ENCODE results near the gene BRAT1.

The BRAT1 gene

DNA sequence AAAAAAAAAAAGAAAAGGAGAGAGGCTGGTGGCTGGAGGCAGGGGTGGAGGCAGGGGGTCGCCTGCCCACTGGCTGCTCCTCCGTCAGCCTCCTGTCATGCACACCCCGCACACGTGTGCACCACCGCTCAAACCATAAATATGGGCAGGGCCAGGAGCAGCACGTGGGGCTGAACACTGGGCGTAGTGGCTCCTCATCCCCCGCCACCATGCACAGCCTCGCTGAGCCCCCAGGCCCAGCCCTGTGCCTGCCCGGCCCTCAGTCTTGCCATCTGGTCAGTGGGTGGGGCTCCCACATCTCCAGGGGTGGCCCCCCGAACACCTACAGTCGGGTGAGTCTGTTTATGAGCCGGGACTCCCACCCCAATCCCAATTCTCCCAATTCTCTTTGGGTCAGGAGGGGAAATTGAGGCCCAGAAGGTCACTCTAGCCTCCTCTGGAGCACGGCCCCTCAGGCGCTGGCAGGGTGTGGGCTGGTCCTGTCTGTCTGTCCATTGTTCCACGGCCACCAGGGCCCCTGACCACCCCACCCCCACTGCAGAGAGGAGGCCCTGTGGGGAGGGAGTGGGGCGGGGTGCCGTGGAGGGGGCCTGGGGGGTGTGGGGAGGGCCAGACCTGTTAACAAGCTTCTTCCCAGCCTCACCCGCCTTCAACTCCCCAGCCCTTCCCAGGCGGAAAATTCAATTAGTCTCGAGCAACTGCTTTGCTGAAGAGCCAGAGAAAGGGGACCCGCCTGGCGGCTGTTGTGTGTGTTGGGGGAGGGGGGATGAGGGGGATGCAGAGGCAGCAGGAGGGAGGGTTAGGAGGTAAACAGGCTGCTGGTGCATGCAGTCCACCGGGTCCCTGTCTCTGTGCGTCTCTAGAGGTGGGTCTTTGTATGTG, 59.7 kb downstream of the BRAT1 start:
- no peak for DNase-seq
- Histone ChIP-seq H3K27ac (ENCODE audit: low read depth, low read length) (no peak overlapping the region), H2BK5ac (ENCODE audit: low read depth, low read length, poor library complexity) (no peak overlapping the region), H4K8ac (ENCODE audit: low read depth, low read length) (no peak overlapping the region), H3K79me2 (ENCODE audit: control insufficient read depth, insufficient read depth, low read length, poor library complexity) (no peaks in the 10 kb centered on the region), H3K18ac (ENCODE audit: low read length) (no peak overlapping the region), H3K4me3 (ENCODE audit: low read depth, low read length) (no peak overlapping the region), H2AK5ac (ENCODE audit: low read length) (no peak overlapping the region), H3K9ac (ENCODE audit: low read length) (no peak overlapping the region), H3K27me3 (ENCODE audit: insufficient read depth, low read length) (no peaks in the 10 kb centered on the region), H3K4me1 (ENCODE audit: control insufficient read depth in 1 of 2, insufficient read depth in 2 of 2, low read length in 2 of 2) (peaks cover 0 to 4% of the 10 kb centered on the region in 2 experiments), H2BK12ac (ENCODE audit: low read length) (peak overlapping the region; percentile 27), H3K9me3 (ENCODE audit: insufficient read depth, low read depth, low read length) (peaks cover 2% of the 10 kb centered on the region), H3K4me2 (ENCODE audit: low read length) (no peak overlapping the region), H3K14ac (ENCODE audit: low read length) (no peak overlapping the region), H3K36me3 (ENCODE audit: control insufficient read depth in 1 of 2, insufficient read depth in 2 of 2, low read length in 2 of 2) (no peaks in the 10 kb centered on the region), H3K23ac (ENCODE audit: low read length) (no peak overlapping the region), H3K79me1 (ENCODE audit: low read length) (no peaks in the 10 kb centered on the region), H4K91ac (ENCODE audit: low read depth, low read length) (no peak overlapping the region), H2AFZ (ENCODE audit: insufficient read depth, low read length, poor library complexity) (no peak overlapping the region), H4K12ac (ENCODE audit: low read depth, low read length) (no peak overlapping the region), H3K4ac (ENCODE audit: low read depth, low read length) (no peak overlapping the region), H2BK120ac (ENCODE audit: insufficient read depth, low read length, poor library complexity) (no peak overlapping the region)
- no CpG with 5 or more reads among the region's 25 CpGs for WGBS (ENCODE audit: extremely low coverage, insufficient coverage, insufficient read length)

DNA sequence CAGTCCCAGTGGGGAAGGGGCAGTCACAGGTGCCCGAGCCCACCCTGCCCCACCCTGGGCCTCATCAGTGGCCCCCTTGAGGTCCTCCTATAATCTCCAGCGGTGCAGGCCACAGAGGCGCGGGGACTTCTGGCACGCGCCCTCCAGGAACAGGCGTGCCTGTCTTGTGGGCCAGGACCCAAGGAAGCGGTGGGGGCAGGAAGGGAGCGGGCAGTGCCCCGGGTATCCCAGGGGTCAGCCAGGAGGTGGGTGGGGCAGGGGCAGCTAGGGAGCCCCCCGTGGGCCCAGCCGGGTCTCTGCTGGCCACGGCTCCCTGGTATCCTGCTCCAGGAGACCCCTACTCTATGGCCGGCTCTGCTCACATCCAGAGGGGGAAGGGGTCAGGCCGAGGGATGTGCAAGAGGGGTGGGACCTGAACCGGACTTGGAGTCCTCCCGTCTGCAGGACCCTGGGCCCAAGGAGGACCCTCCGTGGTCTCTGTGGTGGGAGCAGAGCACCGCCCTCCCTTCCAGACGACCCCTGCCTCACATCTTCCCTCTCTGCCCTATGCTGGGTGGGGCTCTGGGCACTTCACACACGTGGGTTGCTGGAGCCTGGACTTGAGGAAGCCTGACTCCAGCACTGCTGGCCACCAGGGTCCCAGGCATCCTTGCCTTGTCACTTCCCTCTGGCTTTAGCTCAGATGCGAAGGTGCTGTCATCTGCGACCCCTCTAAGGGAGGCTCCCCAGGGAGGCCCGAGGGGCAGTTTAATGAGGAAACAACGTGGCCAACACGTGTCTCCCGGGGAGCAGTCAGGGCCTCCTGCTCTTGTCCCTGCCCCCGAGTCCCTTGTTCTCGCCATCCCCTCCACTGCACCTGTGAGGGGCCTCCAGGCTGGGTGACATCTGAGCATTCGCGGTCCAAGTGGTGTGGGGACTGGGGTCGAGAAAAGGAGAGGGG, 60.9 kb downstream of the BRAT1 start:
- no CpG with 5 or more reads among the region's 32 CpGs for WGBS (ENCODE audit: extremely low coverage, insufficient coverage, insufficient read length)
- H3K27me3 ChIP-seq (ENCODE audit: insufficient read depth, low read length) = no peaks in the 10 kb centered on the region

DNA sequence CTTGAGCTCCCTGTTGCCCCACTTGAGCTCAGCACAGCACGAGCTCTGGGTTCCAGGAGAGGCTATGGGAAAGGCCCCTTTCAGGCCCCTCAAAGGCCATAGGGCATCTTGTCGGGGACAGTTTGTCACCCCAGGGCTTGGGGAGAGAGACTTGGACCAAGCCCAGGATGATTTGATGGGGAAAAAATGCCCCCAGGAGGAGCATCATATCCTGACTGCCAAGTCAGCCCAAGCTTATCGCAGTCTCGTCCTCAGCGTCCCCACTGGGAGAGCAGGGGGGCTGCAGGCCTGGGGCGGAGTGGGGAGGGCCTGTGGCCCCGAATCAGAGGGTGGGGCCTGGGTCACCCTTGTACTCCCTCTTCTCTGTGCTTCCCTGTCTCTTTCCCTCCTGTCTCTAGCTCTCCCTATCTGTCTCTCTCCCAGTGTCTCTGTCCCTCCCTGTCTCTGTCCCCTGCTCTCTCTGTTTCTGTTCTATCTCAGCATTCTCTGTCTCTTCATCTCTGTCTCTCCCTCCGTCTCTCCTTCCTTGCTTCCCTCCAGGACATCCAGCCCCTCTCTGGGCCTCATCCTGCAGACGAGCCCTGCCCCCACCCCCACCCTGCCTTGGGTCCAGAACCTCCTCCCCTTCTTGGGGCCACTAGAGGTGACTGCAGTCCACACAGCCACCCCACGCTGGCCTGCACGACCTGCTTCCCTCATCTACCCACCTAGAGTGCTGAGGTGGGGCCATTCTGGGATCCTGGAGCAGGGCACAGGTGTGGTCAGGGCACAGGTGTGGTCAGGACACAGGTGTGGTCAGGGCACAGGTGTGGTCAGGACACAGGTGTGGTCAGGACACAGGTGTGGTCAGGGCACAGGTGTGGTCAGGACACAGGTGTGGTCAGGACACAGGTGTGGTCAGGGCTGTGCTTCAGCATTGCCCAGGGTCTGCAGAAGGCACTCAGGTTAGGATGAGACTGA, 61.8 kb downstream of the BRAT1 start:
- no peak for DNase-seq
- Histone ChIP-seq H2BK12ac (ENCODE audit: low read length) (no peak overlapping the region), H3K27me3 (ENCODE audit: insufficient read depth, low read length) (no peaks in the 10 kb centered on the region), H2BK5ac (ENCODE audit: low read depth, low read length, poor library complexity) (no peak overlapping the region), H3K36me3 (ENCODE audit: control insufficient read depth in 1 of 2, insufficient read depth in 2 of 2, low read length in 2 of 2) (no peaks in the 10 kb centered on the region), H2AK5ac (ENCODE audit: low read length) (no peak overlapping the region), H3K4ac (ENCODE audit: low read depth, low read length) (no peak overlapping the region), H2AFZ (ENCODE audit: insufficient read depth, low read length, poor library complexity) (no peak overlapping the region), H3K23ac (ENCODE audit: low read length) (no peak overlapping the region), H3K14ac (ENCODE audit: low read length) (no peak overlapping the region), H2BK120ac (ENCODE audit: insufficient read depth, low read length, poor library complexity) (no peak overlapping the region), H3K27ac (ENCODE audit: low read depth, low read length) (no peak overlapping the region), H3K18ac (ENCODE audit: low read length) (no peak overlapping the region), H3K4me2 (ENCODE audit: low read length) (no peak overlapping the region), H3K9ac (ENCODE audit: low read length) (no peak overlapping the region), H3K4me3 (ENCODE audit: low read depth, low read length) (no peak overlapping the region), H3K79me1 (ENCODE audit: low read length) (no peaks in the 10 kb centered on the region), H3K9me3 (ENCODE audit: insufficient read depth, low read depth, low read length) (peaks cover 3% of the 10 kb centered on the region), H4K12ac (ENCODE audit: low read depth, low read length) (no peak overlapping the region), H3K79me2 (ENCODE audit: control insufficient read depth, insufficient read depth, low read length, poor library complexity) (no peaks in the 10 kb centered on the region), H4K8ac (ENCODE audit: low read depth, low read length) (no peak overlapping the region), H4K91ac (ENCODE audit: low read depth, low read length) (no peak overlapping the region), H3K4me1 (ENCODE audit: control insufficient read depth in 1 of 2, insufficient read depth in 2 of 2, low read length in 2 of 2) (peaks cover 0 to 4% of the 10 kb centered on the region in 2 experiments)
- WGBS (ENCODE audit: extremely low coverage, insufficient coverage, insufficient read length) = no CpG with 5 or more reads among the region's 11 CpGs

More for the DNA sequence above, 60.9 kb downstream of the BRAT1 start:
- H3K4me1 ChIP-seq (ENCODE audit: control insufficient read depth in 1 of 2, insufficient read depth in 2 of 2, low read length in 2 of 2) = peaks cover 0 to 4% of the 10 kb centered on the region in 2 experiments
- no peak for DNase-seq
- H3K27ac ChIP-seq (ENCODE audit: low read depth, low read length) = no peak overlapping the region
- H3K23ac ChIP-seq (ENCODE audit: low read length) = no peak overlapping the region
- H3K4me3 ChIP-seq (ENCODE audit: low read depth, low read length) = no peak overlapping the region
- no peak overlapping the region for H3K9ac ChIP-seq (ENCODE audit: low read length)
- H2BK12ac ChIP-seq (ENCODE audit: low read length) = no peak overlapping the region
- no peak overlapping the region for H4K91ac ChIP-seq (ENCODE audit: low read depth, low read length)
- no peak overlapping the region for H2BK5ac ChIP-seq (ENCODE audit: low read depth, low read length, poor library complexity)
- H2AK5ac ChIP-seq (ENCODE audit: low read length) = no peak overlapping the region
- H2AFZ ChIP-seq (ENCODE audit: insufficient read depth, low read length, poor library complexity) = no peak overlapping the region
- no peak overlapping the region for H3K4ac ChIP-seq (ENCODE audit: low read depth, low read length)
- H3K4me2 ChIP-seq (ENCODE audit: low read length) = no peak overlapping the region
- peaks cover 3% of the 10 kb centered on the region for H3K9me3 ChIP-seq (ENCODE audit: insufficient read depth, low read depth, low read length)
- no peak overlapping the region for H4K12ac ChIP-seq (ENCODE audit: low read depth, low read length)
- H3K14ac ChIP-seq (ENCODE audit: low read length) = no peak overlapping the region
- no peak overlapping the region for H2BK120ac ChIP-seq (ENCODE audit: insufficient read depth, low read length, poor library complexity)
- no peaks in the 10 kb centered on the region for H3K79me2 ChIP-seq (ENCODE audit: control insufficient read depth, insufficient read depth, low read length, poor library complexity)
- no peak overlapping the region for H4K8ac ChIP-seq (ENCODE audit: low read depth, low read length)
- H3K18ac ChIP-seq (ENCODE audit: low read length) = no peak overlapping the region
- no peaks in the 10 kb centered on the region for H3K36me3 ChIP-seq (ENCODE audit: control insufficient read depth in 1 of 2, insufficient read depth in 2 of 2, low read length in 2 of 2)
- no peaks in the 10 kb centered on the region for H3K79me1 ChIP-seq (ENCODE audit: low read length)

DNA sequence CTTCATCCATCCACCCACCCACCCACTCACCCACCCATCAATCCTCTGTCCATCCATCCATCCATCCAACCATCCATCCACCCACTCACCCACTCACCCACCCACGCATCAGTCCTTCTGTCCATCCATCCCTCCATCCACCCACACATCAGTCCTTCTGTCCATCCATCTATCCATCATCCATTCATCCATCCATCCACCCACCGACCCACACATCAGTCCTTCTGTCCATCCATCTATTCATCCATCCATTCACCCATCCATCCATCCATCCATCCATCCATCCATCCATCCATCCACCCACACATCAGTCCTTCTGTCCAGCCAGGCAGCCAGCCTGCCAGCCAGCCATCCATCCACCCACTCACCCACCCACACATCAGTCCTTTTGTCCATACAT, 63.3 kb downstream of the BRAT1 start:
- Histone ChIP-seq H2BK12ac (ENCODE audit: low read length) (no peak overlapping the region), H2BK5ac (ENCODE audit: low read depth, low read length, poor library complexity) (no peak overlapping the region), H3K14ac (ENCODE audit: low read length) (no peak overlapping the region), H3K4me3 (ENCODE audit: low read depth, low read length) (no peak overlapping the region), H3K79me1 (ENCODE audit: low read length) (no peaks in the 10 kb centered on the region), H3K23ac (ENCODE audit: low read length) (no peak overlapping the region), H3K27me3 (ENCODE audit: insufficient read depth, low read length) (no peaks in the 10 kb centered on the region), H3K4me1 (ENCODE audit: control insufficient read depth in 1 of 2, insufficient read depth in 2 of 2, low read length in 2 of 2) (peaks cover 0 to 4% of the 10 kb centered on the region in 2 experiments), H3K79me2 (ENCODE audit: control insufficient read depth, insufficient read depth, low read length, poor library complexity) (no peaks in the 10 kb centered on the region), H3K4me2 (ENCODE audit: low read length) (no peak overlapping the region), H3K9ac (ENCODE audit: low read length) (no peak overlapping the region), H4K91ac (ENCODE audit: low read depth, low read length) (no peak overlapping the region), H3K18ac (ENCODE audit: low read length) (no peak overlapping the region), H4K8ac (ENCODE audit: low read depth, low read length) (no peak overlapping the region), H3K9me3 (ENCODE audit: insufficient read depth, low read depth, low read length) (peaks cover 3% of the 10 kb centered on the region), H2AFZ (ENCODE audit: insufficient read depth, low read length, poor library complexity) (no peak overlapping the region), H2BK120ac (ENCODE audit: insufficient read depth, low read length, poor library complexity) (no peak overlapping the region), H3K27ac (ENCODE audit: low read depth, low read length) (no peak overlapping the region), H4K12ac (ENCODE audit: low read depth, low read length) (no peak overlapping the region), H2AK5ac (ENCODE audit: low read length) (no peak overlapping the region), H3K4ac (ENCODE audit: low read depth, low read length) (no peak overlapping the region), H3K36me3 (ENCODE audit: control insufficient read depth in 1 of 2, insufficient read depth in 2 of 2, low read length in 2 of 2) (no peaks in the 10 kb centered on the region)
- DNase-seq = no peak
- WGBS (ENCODE audit: extremely low coverage, insufficient coverage, insufficient read length) = no CpG with 5 or more reads among the region's 2 CpGs

Data from trophoblast cell (in vitro differentiated cells and primary cell).